ES-I3 (cell line): ENCODE results near the gene CAPN10.

Experiments used
- H3K36me3 ChIP-seq: 2 replicates; pipeline ENCODE4 v1.6.1; 2013; ENCODE audit warnings: mild to moderate bottlenecking, low read length, control low read depth, moderate library complexity; ENCODE audit not compliant: insufficient read depth
- H3K4me1 ChIP-seq: 2 replicates; pipeline ENCODE4 v1.6.1; 2013; ENCODE audit warnings: mild to moderate bottlenecking, control low read depth, low read length; ENCODE audit not compliant: insufficient read depth
- H3K9ac ChIP-seq: 2 replicates; pipeline ENCODE4 v1.6.1; 2013; ENCODE audit warnings: low read depth, mild to moderate bottlenecking, low read length, moderate library complexity
- H3K9me3 ChIP-seq: 2 replicates; pipeline ENCODE4 v1.6.1; 2013; ENCODE audit warnings: mild to moderate bottlenecking, low read length, moderate library complexity; ENCODE audit not compliant: control insufficient read depth, insufficient read depth

CAPN10 gene

DNA sequence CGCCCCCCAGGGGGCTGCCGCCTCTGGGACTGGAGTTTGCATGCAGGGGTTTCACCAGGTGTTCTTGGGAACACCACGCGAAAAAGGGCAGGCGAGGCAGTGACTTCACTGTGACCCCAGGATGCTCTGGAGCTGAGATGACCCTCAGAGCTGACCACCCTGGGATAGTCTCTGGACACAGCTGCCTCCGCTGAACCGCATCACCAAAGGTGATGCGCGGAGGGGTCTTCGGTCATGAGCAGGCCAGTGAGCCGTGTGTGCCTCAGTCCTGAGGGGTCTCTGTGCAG, 56.2 kb downstream of the CAPN10 start:
- Histone ChIP-seq H3K9me3 (no peaks in the 10 kb centered on the region), H3K36me3 (no peaks in the 10 kb centered on the region), H3K9ac (no peak overlapping the region)

DNA sequence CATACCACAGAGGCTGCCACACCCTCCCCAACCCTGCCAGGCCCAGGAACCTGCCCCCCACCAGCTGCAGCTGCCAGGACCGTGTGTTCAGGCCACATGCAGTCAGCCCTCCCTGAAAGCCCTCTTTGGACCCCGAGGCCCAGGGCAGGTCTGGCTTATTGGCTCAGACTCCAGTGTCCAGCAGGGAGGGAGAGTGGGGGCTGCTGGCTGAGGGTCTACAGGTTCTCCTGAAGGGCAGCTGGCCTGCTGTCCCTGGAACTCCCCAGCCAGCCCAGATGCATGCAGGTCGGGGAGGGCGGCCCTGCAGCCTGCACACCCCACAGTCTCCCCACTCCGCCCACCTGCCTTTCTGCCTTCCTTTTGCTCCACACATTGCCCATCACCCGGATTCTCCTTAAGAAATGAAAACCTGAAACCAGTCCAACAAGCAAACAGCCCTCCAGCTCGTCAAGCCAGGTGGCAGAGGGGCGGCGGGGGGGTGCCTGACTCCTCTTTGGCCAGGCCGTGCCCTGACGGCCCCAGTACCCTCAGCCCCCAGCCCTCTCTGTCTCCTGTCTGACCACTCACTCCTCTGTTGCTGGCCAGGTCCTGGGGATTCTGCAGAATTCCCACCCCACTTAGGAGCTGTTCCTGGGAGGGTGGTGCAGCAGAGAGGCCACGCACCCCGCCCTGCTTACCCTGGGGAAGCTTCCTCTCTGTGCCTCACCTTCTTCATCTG, 56.7 kb downstream of the CAPN10 start:
- no peaks in the 10 kb centered on the region for H3K4me1 ChIP-seq
- H3K9ac ChIP-seq: no peak overlapping the region
- no peaks in the 10 kb centered on the region for H3K36me3 ChIP-seq
- H3K9me3 ChIP-seq: no peaks in the 10 kb centered on the region

More for the DNA sequence above, 56.2 kb downstream of the CAPN10 start:
- H3K4me1 ChIP-seq: no peaks in the 10 kb centered on the region

DNA sequence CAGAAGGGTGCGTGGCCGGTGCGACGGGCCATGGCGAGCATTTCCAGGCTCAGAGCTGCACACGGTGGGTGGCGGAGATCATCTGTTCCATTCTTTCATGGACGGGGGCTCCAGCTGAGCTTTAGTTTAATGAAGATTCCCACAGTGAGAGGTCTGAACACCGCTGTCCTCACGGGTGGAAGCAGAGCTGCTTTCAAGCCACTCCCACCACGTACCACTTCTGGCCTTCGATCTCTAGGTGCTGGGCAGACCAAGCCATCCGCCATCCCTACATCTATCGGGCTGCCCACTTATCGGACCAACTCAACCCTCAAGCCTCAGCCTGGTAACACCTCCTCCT, 57.2 kb downstream of the CAPN10 start:
- H3K9me3 ChIP-seq: no peaks in the 10 kb centered on the region
- H3K36me3 ChIP-seq: no peaks in the 10 kb centered on the region
- H3K4me1 ChIP-seq: no peaks in the 10 kb centered on the region
- no peak overlapping the region for H3K9ac ChIP-seq

DNA sequence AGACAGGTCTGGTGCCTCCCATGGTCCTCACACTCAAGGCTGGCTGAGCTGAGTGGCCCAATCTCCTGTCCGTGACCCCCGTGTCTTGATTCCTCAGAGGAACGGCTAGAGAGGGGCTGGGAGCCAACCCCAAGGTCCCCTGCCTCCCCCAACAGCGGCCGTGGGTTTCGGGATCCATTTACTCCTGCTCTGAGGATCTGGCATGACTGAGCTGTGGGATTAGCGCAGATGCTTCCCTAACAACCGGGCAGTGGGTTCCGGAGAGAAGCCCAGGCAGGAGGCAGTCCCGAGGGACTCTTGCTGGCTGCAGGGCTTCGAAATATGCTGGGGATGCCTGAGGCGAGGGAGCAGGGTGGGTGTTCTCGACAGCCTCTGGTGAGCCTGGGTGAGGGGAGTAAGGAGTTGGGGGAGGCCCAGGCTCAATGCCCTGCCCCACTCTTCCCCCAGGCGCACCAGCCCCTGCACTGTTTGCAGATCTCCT, 57.7 kb downstream of the CAPN10 start:
- no peaks in the 10 kb centered on the region for H3K4me1 ChIP-seq
- H3K9ac ChIP-seq: no peak overlapping the region
- no peaks in the 10 kb centered on the region for H3K9me3 ChIP-seq
- no peaks in the 10 kb centered on the region for H3K36me3 ChIP-seq

DNA sequence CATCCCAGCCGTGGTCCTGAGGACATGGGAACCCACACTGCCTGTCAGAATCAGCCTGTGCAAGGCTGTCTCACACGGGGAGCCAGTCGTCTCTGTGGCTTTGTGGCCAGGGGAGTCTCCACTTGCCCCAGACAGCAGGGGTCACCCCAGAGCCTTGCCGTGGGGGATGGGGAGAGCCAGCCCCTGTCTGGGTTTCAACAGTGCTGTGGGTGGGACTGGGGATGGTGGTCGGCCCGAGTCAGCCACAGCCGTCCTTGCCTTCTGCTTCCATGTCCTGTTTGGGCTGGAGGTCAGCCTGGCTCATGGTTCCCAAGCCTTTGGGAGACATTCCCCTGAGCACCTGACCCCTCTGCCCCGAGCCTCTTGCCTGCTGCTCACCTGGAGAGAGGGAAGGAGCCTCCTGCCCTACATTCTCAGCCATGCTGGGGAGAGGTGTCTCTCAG, 58.3 kb downstream of the CAPN10 start:
- Histone ChIP-seq H3K9me3 (no peaks in the 10 kb centered on the region), H3K4me1 (no peaks in the 10 kb centered on the region), H3K9ac (no peak overlapping the region), H3K36me3 (no peaks in the 10 kb centered on the region)

DNA sequence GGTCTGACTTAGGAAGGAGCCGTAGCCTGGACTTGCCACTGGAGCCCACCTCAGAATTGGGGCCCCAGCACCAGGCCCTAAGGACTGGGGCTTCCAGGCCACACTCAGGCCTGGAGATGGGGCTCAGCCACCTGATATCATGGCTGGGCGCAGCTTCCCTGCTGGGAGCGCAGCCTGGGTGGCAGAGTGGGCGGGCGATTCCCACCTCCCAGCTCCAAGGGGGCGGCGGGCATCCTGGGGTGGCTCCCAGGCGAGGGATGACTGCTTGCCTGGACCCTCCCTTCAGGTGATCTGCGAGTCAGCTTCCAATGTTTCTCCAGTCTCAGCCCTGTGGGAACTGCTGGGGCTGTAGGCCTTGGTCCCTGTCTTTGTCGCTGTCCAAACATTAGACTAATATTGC, 58.8 kb downstream of the CAPN10 start:
- Histone ChIP-seq H3K4me1 (no peaks in the 10 kb centered on the region), H3K36me3 (no peaks in the 10 kb centered on the region), H3K9ac (no peak overlapping the region), H3K9me3 (no peaks in the 10 kb centered on the region)

DNA sequence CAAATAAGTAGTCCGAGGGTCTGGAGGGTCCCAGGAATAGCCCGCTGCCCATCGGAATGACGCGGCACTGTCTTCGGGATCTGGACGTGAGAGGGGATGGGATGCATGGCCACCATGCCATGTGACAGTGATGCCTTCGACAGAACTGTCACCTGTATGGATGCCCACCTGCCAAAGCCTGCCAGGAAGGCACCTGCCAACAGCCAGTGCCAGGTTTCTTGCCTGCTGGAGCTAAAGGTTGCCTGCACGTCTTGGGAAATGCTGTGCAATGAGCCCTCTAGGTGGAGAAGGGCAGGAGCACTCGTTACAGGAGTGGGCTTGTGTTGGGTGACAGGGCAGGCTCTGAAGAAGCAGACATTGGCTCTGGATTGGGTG, 59.3 kb downstream of the CAPN10 start:
- no peaks in the 10 kb centered on the region for H3K36me3 ChIP-seq
- no peaks in the 10 kb centered on the region for H3K9me3 ChIP-seq

DNA sequence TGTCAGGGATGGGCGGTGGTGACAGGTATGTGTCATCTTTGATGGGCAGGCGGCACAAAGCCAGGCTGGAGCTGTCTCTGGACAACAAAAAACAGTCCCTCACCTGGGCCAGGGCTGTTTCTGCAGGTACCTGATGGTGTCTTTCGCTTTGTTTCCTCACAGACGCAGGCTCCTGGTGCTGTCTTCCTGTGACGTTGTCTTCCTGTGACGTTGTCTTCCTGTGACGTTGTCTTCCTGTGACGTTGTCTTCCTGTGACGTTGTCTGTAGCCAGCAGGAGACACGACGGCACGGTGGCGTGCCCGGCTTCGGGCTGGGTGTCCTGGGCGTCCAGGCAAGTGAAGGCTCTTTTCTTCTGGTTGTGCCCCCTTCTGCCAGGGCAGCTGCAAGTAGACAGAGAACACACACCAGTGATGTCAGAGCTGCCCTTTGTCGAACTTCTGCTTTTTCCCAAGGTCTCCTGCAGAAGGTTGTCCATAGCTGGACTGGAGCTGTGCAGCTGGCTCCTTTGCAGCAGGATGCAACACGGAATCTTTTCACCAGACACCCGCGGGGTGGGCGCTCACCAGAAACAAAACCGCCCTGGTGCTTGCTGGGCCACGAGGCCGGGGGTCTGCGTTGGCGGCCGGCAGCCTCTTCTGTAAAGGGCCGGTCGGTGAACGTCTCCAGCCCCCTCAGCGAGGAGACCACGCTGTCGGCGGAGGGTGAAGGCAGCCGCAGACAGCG, 59.8 kb downstream of the CAPN10 start:
- no peak overlapping the region for H3K9ac ChIP-seq
- no peaks in the 10 kb centered on the region for H3K9me3 ChIP-seq
- H3K36me3 ChIP-seq: no peaks in the 10 kb centered on the region
- no peaks in the 10 kb centered on the region for H3K4me1 ChIP-seq

More for the DNA sequence above, 59.3 kb downstream of the CAPN10 start:
- Histone ChIP-seq H3K9ac (no peak overlapping the region), H3K4me1 (no peaks in the 10 kb centered on the region)

DNA sequence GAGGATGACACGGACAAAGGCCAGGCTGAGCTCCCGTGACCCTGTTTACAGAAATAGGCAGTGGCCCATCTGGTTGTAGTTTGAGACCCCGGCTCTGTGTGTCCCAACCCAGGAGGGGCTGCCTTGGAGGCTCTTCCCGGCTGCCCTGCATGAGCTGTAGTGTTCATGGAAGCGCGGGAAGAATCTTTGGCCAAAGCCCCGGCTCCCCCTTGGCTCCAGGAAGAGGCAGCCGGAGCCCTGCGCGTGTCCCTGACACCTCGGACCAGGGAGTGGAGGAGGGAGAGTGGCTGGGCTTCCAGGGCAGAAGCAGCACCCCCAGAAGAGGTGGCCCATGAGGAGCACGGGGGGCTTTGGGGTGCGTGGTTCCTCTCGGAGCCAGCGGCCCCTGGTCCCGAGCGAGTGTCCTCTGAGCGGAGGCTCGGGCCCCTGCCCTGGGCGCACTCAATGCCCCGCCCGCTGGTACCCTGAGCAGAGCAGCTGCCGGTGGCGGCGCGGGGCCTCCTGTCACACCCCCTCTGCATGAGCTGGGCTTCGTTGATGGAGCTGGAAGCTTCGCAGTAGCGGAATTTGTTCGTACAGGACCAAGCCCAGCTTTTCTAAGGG, 60.5 kb downstream of the CAPN10 start:
- H3K9me3 ChIP-seq: no peaks in the 10 kb centered on the region

DNA sequence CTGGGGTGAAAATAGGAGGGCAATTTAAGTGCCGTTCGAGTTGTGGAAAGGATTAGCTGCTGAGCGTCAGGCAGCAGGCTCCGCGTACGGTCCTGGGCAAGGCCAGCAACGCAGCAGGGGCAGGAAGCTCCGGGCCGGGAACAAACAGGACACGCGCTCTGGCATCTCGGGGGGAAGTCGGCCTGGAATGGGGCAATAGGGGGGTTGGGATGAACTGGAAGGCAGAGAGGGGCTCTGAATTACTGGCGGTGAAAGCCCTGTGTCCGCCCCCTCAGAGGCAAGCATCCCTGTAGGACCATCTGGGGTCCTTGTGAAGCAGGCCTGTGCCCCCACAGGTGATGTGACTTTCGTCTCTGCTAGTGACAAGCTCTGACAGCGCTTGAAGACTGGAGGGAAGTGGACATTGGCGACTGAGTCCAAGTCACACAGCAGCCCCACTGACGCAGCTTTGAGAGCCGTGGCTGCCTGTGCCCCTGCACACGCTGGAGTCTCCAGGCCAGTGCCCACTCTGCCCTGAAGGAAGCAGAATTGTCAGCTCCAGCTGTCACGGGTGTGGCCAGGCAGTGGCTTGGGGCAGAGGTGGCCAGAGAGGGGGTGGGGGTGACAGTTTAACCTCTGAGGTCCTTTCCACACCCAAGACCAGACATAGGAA, 61.1 kb downstream of the CAPN10 start:
- H3K4me1 ChIP-seq: no peaks in the 10 kb centered on the region
- no peak overlapping the region for H3K9ac ChIP-seq
- H3K36me3 ChIP-seq: no peaks in the 10 kb centered on the region
- no peaks in the 10 kb centered on the region for H3K9me3 ChIP-seq

More for the DNA sequence above, 60.5 kb downstream of the CAPN10 start:
- no peak overlapping the region for H3K9ac ChIP-seq
- no peaks in the 10 kb centered on the region for H3K36me3 ChIP-seq
- H3K4me1 ChIP-seq: no peaks in the 10 kb centered on the region

DNA sequence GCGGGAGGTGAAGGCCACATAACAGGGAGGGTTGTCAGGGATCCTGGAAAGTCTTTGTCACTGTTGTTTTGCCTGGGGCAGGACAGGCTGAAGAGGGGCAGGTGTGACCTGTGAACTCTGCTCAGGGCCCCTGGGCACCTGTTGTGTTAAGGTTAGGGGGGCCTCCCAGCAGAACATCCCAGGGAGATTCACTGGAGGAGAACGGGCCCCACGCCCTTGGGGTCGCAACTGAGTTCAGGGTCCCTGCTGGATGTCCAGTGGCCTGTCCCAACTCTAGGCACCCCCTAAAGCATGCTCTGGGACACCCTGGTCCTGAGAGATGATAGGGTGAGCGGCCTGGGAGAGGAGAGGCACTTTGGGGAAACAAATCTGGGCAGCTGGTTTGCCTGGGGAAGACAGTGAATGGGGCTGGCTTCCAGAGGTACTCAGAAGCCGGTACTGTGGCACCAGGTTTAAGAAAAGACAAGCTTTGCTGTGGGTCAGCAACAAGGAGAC, 61.7 kb downstream of the CAPN10 start:
- H3K9ac ChIP-seq: no peak overlapping the region
- no peaks in the 10 kb centered on the region for H3K4me1 ChIP-seq
- H3K36me3 ChIP-seq: no peaks in the 10 kb centered on the region
- no peaks in the 10 kb centered on the region for H3K9me3 ChIP-seq
